Astrocyte of the hippocampus (primary cell): ENCODE results near the gene EDC3.

Experiments
- DNase-seq: peaks from one replicate; pipeline ENCODE4 v3.0.0; 2011; ENCODE audit warnings: low read depth, low spot score

The EDC3 gene

DNA sequence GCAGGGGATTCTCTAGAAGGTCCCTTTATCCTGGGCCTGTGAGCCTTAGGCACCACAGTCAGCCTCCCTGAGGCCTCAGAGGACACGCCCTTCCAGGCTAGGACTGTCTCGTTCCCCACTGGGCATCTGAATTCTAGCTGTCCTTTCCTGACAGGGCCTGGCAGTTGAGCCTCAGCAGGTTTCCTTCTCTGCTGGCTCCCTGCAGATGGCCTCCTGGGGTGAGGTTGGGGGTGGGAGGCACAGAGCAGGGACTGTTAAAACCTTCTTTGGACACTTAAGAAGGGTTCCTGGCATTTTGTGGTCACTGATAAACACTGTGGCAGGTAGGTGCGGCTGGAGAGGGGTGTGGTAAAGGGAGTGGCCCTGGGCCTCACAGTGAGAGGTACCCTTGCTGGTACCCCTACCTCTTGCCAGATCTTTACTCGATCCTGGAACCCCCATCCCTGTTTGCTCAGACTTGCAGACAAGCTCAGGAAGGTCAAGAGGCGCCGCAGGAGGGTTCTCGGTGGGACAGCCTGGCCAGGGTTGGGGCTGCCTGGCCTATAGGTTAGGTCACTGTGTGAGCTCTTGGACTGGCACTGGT, 71.7 kb downstream of the EDC3 start:
- no peak for DNase-seq

DNA sequence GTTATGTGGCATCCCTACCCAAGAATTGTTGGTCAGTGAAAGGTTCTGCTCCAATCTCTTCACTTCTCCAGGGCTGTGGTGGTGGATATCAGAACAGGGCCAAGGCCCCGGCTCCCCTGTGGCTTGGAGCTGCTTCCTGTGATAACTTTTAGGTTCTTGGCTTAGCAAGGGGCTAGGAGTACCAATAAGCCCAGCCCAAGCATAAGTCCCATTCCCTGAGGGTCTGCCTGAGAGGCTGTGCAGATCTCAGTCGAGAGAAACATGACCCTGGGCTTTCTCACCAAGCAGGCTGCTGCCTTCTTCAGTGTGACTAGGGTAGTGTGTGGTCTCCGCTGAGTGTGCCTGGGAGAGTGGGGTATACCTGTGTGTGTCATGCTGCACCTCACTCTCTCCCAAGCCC, 73.1 kb downstream of the EDC3 start:
- DNase-seq, result no peak

DNA sequence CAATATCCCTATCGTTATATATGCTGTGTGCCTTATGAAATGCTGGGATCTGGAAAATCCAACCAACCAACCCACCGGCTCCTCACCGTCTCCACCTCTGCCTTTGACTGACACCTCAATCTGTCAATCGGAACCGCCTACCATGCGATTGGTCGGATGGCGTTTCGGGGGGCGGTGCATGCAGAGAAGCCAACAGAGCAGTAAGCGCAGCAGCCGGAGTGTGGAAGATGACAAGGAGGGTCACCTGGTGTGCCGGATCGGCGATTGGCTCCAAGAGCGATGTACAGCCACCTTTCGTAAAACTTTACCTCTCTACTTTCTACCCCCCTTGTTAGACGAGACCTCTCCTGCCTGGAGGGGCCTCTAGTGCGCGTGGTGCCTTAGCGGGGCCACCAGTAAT, 73.9 kb downstream of the EDC3 start:
- no peak for DNase-seq

DNA sequence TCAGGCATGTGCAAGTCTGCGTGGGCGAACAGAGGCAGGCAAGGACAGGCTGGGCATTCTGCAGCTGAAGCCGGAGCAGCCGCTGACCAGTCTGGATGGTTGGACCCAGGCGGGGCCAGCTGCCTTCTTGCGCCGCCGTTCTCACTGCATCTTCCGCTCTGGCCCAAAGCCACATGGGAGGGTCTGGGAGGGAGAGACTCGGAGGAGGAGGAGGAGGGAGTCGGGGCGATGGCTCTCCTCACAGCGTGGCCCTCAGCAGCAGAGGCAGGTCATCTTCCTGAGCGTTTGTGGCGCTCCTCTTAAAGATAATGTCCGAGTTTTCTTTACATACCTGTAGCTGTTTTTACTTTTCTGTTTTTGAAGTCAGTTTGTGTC, 74.3 kb downstream of the EDC3 start:
- no peak for DNase-seq

DNA sequence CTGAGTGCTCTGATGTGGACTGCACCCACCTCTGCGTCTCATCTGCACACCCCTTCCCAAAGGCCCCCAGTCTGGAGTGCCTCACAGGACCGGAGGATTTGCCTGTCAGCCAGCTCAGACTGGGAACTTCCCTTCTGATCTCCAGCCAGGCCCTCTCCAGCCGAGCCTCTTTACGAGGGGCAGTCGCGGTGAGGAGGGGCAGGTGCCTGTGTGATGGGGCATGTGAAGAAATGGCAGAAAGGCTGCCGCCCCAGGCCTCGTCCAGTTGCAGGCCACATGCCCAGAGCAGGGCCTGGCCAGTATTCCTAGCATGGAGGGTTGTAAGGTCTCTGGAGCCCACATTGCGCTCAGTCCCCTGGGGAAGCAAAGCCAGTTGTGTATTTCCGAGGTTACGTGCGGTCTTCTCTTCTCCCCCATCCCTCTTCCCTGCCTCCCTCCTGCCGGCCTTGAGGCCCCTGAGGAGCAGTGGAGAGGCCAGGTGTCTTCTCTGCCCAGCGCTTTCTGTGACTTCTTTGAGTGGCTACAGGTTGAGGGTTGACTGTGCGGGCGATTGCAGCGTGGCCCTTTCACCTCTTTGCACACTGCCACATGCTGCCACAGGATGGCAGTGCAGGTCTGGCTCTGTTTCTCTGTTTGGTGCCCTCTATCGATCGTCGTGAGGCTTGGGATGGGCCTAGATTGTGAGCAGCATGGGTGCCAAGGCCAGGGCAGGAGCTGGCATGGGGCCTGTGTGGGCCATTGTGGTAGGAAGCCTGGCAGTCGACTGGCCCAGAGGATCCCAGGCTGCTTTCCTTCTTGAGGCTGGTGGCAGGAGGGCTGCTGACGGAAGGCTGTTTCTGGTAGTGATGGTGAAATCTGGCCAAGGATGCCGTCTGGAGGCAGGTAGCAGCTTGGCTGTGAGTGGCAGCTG, 74.9 kb downstream of the EDC3 start:
- peak; percentile 80 for DNase-seq

DNA sequence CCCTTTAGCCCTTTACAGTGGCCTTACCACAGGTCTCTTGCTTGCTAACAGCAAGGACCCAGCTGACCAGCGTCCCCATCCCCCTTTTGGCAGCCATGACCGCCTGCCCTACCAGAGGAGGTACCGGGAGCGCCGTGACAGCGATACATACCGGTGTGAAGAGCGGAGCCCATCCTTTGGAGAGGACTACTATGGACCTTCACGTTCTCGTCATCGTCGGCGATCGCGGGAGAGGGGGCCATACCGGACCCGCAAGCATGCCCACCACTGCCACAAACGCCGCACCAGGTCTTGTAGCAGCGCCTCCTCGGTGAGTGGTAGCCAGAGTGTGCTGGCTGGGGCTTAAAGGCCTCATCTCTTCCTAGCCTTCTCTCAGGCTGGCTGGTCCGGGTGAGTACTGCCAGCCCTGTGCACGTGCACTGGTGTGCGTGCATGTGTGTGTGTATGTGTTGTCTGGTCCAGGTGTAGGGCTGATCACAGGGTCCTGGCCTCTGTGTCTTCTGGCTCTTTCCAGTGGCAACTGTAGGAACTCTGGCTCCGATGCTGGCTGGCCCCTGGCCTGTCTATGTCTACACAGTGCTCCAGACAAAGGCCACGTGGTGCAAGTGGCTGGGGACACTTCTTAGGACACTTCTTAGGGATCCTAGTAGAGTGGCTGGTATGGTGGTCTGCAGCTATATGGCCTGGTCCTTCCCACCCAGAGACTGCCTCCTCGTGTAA, 75.7 kb downstream of the EDC3 start:
- DNase-seq, result no peak

DNA sequence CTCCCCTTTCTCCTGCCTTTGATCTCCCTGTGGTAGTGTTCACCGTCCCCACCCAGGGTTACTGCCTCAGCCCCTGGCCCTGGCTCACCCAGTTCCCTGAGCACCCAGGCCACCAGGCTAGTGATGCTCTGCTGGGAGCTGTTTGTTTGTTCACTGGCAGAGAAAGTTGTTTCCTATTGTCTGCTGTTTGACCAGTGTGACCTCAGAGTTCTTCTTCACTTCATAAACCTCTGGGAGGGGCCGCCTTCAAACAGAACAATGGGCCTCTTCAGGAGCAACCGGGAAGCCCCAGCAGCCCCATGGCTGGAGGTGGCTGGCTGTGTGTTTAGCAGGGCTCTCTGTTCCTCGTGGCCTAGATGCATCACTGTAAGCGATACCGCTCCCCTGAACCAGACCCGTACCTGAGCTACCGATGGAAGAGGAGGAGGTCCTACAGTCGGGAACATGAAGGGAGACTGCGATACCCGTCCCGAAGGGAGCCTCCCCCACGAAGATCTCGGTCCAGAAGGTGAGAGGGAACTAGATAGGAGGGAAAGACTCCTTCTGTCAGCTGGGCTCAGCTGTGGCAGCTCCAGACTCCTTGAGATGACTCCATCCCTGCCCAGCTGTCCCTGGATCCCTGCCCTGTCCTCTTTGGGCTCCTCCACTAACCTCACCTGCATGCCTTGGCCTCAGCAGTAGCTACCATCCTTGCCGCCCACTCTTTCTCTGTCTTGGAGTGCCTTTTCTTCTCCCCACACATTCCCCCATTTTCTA, 76.8 kb downstream of the EDC3 start:
- no peak for DNase-seq

DNA sequence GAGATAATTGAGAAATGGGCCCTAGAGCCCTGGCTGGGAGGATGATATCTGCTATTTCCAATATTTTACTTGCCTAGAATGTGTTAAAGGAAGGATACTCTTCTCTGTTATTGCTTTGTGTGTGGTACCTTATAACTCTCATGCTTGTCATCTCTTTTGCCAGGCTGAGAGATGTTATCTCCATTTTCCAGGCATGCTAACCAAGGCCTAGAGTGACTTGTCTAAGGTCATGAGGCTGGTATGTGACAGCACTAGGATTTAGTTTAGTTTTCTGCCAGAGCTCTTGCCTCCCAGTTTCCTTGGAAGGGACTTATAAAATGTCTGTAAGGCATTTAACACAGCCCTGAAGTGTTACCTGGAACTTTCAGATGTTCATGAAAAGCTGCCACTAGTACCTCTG, 78.8 kb downstream of the EDC3 start:
- no peak for DNase-seq

DNA sequence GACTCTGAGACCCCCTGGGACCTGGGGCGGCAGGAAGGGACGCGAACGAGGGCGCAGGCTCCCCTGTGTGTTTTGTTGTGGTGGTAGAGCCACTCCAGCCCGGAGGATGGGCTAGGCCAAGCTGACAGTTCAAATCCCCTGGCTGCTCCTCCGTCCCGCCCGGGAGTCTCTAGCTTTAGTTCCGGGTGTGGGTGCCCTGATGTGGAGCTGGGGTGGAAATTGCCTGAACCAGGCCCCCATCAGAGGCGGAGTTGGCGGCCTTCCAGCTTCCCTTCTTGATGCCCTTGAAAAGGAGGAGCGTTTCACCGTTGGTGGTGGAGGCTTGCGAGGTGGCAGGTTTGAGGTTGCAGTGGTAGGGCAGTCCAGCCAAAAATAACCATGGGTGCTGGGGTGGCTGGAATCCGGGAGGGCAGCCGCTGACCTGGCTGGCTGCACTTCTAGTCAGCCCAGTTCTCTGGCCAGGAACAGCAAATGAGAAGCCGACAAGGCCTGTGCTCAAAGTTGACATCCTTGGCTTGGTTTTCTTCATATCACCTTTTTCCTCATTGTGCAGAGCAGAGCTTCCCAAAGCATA, 79.4 kb downstream of the EDC3 start:
- peak; percentile 77 for DNase-seq

DNA sequence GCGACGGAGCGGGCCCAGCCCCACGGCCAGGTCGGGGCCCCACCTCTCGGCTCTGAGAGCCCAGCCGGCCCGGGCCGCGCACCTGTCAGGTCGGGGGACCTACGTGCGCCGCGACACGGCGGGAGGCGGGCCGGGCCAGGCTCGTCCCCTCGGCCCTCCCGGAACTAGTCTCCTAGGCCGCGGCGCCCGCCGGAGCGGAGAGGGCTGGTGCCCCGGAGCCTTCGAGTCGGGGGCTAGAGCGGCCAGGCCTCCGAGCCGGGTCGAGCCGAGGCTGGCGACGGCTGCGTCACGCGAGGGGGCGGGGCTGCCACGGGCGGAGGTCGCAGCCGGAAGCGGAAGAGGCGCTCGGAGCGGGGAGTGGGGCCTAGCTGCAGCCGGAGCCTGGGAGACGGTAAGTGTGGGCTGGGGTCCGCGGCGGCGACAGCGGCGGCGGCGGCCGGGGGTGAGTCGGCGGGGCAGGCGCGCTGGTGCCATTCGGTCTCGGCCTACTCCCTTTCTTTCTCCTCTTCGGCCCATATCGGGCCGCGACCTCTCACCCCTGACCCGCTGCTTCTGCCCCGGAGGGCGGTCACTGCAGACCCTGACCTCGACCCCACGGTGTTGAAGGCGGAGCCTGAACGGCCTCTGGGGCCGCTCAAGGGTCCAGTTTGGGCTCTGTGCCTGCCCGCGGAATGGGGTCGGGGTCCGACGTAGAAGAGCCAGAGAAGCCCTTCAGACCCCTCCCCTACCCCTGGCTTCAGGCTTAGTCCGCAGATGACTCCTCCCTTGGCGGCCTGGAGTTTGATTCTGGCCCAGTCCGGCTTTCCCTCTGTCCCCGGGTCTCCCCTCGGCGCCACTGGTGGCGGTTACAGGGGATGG, 80.1 kb downstream of the EDC3 start, which contains the start of gene CLK3:
Gene CLK3 (plus strand): TSS at position 329 of the 858 bp plus-strand sequence. CDS start 3,361 bp downstream, outside the sequence.
- peak; percentile 98 for DNase-seq

DNA sequence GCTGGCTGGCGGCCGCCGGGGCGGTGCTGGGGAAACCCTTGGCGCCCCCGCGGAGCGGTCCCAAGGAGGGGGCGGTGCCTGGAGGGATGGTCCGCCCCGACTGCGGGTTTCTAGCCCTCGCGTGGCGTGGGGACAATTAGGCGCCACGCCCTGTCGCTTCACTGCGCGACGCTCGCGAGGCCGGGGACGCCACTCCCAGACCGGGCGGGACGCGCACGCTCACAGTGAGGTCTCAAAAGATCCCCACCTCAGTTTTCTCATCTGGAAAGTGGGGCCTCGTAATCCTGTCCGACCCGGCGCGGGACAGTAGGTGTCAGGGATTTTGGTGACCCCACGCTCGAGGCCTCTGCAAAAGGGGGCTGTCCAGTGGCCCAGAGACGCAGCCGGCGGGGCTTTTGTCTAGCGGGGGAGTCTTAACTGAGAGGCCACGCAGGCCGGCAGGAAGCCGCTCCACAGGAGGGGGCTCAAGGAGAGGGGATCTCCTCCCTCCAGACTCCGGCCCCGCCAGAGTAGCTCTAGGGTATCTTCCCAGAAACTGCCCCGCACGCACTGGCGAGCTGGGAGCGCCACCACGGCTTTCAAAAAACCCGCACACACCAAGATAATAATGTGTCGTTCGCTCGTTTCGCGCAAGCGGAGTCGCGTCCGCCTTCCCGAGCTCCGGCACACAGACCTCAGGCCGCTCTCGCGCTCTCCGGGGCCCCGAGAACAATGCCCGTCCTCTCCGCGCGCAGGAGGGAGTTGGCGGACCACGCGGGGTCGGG, 80.9 kb downstream of the EDC3 start:
- DNase-seq, result peak; percentile 93

DNA sequence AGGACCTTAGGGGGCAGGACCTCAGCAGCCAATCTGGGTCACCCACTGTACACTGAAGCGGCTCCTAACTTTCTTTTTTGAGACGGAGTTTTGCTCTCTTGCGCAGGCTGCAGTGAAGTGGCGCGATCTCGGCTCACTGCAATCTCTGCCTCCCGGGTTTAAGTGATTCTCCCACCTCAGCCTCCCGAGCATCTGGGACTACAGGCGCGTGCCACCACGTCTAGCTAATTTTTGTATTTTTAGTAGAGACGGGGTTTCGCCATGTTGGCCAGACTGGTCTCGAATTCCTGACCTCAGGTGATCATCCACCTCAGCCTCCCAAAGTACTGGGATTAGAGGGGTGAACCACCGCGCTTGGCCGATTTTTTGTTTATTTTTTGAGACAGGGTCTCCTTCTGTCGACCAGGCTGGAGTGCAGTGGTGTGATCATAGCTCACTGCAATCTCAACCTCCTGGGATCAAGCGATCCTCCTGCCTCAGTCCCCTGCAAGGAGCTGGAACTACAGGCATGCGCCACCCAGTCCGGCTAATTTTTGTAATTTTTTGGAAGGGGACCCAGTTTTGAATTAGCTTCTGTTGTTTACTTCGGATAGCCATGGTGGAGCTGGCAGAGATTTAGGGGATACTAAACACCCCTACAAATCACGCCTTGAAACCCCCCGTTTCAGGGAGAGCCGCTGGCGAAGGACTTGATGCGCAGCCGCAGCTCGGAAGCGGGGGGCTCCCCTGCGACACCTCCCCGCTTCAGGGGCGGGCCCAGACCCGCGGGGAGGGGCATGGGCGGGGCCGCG, 81.7 kb downstream of the EDC3 start:
- no peak for DNase-seq

DNA sequence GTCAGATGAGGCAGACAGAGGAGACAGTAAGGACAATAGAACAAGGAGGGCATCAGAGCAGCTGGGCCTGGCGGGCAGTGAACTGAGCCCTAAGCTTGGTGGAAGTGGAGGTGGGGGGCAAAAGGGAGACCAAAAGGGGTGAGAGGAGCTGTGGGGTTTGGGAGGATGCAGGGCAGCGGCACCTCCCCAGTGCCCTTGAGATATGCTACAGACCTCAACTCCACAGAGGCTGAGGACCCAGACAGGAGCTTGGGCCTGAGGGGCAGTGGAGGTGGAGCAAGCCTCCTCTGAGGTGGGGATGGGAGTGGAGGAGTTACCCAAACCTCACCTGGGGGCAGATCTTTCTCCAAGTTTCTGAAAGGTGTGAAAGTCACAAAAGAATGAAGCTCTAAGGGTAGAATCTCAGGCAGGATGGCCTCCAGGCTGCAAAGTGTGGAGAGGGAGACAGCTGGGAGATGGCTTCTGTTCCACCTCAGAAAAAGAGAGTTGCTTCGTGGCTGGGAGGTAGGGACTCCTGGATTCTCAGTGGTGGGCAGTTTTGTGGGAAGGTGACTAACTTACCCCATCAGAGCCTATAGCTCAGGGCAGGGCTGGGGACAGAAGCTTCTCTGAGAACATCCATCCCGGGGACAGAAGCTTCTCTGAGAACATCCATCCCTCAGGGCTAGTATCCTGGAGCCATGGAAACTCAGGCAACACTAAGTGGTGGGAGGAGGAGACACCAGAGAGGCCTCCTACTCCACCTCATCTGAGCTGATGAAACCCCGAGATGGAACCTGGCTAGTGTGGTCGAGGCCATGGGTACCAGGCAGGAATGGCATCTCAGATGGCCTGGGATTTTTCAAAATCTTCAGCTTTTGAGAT, 82.5 kb downstream of the EDC3 start:
- DNase-seq, result no peak

DNA sequence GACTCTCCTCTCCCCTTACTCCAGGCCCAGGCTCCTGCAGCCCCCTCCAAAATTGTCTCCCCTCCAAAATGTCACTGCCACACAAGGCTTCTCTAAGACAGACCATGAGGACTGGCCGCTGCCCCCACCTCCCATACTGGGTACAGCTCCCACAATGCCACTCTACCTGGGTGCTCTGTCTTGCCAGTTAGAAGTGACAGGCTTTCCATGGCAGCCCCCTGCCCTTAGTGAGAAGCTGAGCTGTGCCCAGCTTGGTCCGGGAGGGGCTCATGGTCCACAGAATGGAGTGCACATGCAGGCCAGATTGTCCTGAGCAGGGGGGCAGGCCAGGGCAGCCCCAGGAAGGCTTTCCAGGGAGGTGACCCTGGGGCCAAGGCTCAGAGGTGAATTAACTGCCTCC, 83.1 kb downstream of the EDC3 start:
- DNase-seq, result no peak

DNA sequence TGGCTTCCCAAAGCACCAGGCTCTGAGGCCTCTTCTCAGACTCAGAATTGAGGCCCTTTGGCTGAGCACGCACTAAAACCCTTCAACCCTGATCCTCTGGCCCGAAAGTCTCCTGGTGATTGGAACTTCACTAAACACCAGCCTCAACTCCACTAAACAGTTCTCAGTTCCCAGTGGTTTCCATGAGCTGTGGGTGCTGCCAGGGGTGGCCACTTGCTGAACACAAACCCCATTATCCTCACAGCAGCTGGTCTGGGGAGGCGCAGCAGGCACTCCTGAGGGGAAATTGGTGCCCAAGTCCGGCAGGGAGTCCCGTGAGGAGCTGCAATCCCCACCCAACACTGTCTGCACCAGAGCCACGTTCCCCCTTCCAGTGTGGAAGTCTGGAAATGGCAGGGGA, 84.0 kb downstream of the EDC3 start:
- no peak for DNase-seq

DNA sequence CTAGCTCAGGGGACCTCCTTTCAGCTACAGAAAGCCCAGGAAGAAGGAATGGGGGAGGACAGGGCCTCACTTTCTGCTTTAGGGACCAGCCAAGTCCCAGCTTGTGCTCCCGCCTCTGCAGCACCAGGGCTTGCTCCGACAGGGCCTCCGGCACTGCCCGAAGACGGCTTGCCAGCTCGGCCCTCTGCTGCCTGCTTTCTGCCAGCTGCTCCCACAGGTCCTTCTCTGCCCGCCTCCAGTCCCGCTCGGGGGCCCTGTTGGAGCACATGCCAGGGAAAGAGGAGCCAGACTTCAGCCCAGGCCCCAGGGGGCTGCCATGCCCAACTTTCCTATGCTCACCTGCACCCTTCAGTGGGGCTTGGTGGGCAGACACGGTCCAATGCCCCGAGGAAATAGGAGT, 84.5 kb downstream of the EDC3 start:
- no peak for DNase-seq

DNA sequence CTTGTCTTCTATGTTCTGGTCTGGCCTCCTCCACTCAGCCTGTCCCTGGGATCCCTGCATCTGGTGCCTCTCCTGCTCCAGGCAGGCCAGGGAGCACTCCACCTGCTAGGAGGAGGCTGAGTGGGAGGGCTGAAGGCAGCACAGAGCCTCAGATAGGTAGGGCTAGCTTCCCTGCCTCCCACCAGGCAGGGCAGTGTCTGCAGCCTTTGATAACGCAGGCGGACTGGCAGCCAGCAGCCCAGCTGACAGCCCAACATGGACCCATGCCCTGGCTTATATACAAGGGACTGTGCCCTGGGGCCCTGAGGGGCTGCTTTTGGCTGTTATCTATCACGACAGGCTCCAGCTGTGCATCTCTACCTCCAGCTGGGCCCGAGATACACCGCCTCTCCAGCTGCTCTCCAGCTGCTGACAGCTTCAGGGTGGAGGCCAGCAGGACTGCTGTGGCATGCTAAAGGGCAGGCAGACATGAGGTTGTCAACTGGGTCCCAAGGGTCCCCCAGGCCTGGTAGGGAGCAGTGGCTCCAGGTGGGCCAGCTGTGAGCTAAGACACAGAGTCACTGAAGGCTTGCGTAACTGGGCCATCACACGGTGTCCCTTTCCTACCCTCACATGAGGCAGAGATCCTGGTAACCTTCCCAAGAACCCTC, 85.4 kb downstream of the EDC3 start:
- no peak for DNase-seq

DNA sequence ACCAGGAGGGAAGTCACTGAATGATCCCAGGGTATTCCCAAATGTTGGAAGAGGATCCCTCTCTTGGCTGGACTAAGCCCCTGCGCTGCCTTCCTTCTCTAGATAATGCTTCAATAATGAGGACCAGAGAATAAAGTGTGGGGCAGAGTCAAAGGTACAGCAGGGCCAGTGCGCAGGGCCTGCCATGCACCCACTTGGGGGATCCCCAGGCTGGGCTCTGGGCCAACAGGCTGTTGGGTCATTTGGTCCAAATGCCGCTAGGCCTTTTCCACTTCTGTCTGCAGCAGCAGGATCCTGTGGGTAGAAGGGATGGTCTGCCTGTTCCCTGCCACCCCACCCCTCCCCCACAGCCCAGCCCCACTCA, 85.9 kb downstream of the EDC3 start:
- DNase-seq, result no peak
